HuH-7 (cell line): Measurements from ENCODE around the gene ADAR.
A peak's percentile ranks its signal among the peaks of the same experiment; 100 is the strongest.

Source experiments
- DNase-seq: peaks from one replicate; pipeline ENCODE4 v3.0.0; 2011; ENCODE audit warnings: low spot score

ADAR gene

GRCh38 chr1:154582885-154583284 lies 25.1 kb downstream of the ADAR start:
- DNase-seq: no peak

GRCh38 chr1:154581766-154582165 lies 26.2 kb downstream of the ADAR start:
- no peak for DNase-seq

GRCh38 chr1:154579374-154579773 lies 28.6 kb downstream of the ADAR start:
- no peak for DNase-seq

- DNase-seq: no peak
These were observed 29.9 kb downstream of the ADAR start for GRCh38 chr1:154578058-154578418.

GRCh38 chr1:154577346-154578057 lies 30.5 kb downstream of the ADAR start:
- no peak for DNase-seq

GRCh38 chr1:154575951-154576566 lies 31.9 kb downstream of the ADAR start:
- DNase-seq: no peak

- no peak for DNase-seq
These were observed 32.6 kb downstream of the ADAR start for GRCh38 chr1:154575147-154575927.

GRCh38 chr1:154574716-154575115 lies 33.3 kb downstream of the ADAR start:
- no peak for DNase-seq

GRCh38 chr1:154573168-154573510 lies 34.8 kb downstream of the ADAR start:
- no peak for DNase-seq

GRCh38 chr1:154572468-154573167 lies 35.4 kb downstream of the ADAR start:
- DNase-seq: no peak

GRCh38 chr1:154571964-154572288 lies 36.1 kb downstream of the ADAR start:
- DNase-seq: no peak

- DNase-seq: no peak
These were observed 36.6 kb downstream of the ADAR start for GRCh38 chr1:154571244-154571963.

GRCh38 chr1:154568157-154568815 lies 39.7 kb downstream of the ADAR start:
- no peak for DNase-seq

GRCh38 chr1:154567386-154568156 lies 40.4 kb downstream of the ADAR start, which contains the start of gene CHRNB2:
Gene CHRNB2, plus strand, starts transcription at chr1:154567778. Its CDS starts 267 bp downstream, at chr1:154568045.
- peak; percentile 89 for DNase-seq

- DNase-seq: no peak
These were observed 42.1 kb downstream of the ADAR start for GRCh38 chr1:154565876-154566275.

GRCh38 chr1:154559466-154560044 lies 48.4 kb downstream of the ADAR start:
- DNase-seq: peak; percentile 86

- peak; percentile 98 for DNase-seq
These were observed 49.1 kb downstream of the ADAR start for GRCh38 chr1:154558720-154559465.

GRCh38 chr1:154557939-154558719 lies 49.9 kb downstream of the ADAR start, which contains the start of gene UBE2Q1:
Gene UBE2Q1, minus strand, starts transcription at chr1:154558662. Its CDS starts 109 bp downstream, at chr1:154558553.
- no peak for DNase-seq
